NB4 (cell line): ENCODE measurements around the gene CXCL1.

Experiments
- DNase-seq: peaks from one replicate; pipeline ENCODE4 v3.0.0; 2010; ENCODE audit warnings: low read depth
- H3K4me3 ChIP-seq: one replicate; pipeline ENCODE4 v1.5.1; 2011; ENCODE audit warnings: mild to moderate bottlenecking, low read depth, low read length, moderate library complexity
- CTCF ChIP-seq: IDR thresholded peaks from one replicate; pipeline ENCODE4 v1.5.1; 2012; ENCODE audit warnings: low read depth, low read length
- MYC ChIP-seq: IDR thresholded peaks from 2 replicates; pipeline ENCODE4 v1.6.1; 2011; ENCODE audit warnings: low read depth, low read length
- POLR2A ChIP-seq: IDR thresholded peaks from 2 replicates; pipeline ENCODE4 v1.6.1; 2011; ENCODE audit warnings: mild to moderate bottlenecking; ENCODE audit not compliant: insufficient read length; ENCODE audit errors: extremely low read depth
- TF ChIP-seq, protein P1 (sequence below): IDR thresholded peaks from 2 replicates; pipeline ENCODE4 v1.6.1; 2011; ENCODE audit warnings: low read depth, low read length

Gene CXCL1

GRCh38 chr4:73908965-73909364 is 39.8 kb downstream of the CXCL1 start:
- TF ChIP-seq POLR2A (no peak), CTCF (no peak), MYC (no peak)
- TF ChIP-seq, protein P1, sequence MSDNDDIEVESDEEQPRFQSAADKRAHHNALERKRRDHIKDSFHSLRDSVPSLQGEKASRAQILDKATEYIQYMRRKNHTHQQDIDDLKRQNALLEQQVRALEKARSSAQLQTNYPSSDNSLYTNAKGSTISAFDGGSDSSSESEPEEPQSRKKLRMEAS = no peak
- no peak overlapping the region for H3K4me3 ChIP-seq
- no peak for DNase-seq

GRCh38 chr4:73911746-73912145 is 42.6 kb downstream of the CXCL1 start:
- H3K4me3 ChIP-seq = no peak overlapping the region
- TF ChIP-seq POLR2A = no peak
- TF ChIP-seq, protein P1 = no peak
- no peak for TF ChIP-seq MYC
- DNase-seq = no peak

- no peak for TF ChIP-seq CTCF
- TF ChIP-seq, protein P1 = no peak
- TF ChIP-seq POLR2A = no peak
- TF ChIP-seq MYC = no peak
- H3K4me3 ChIP-seq = no peak overlapping the region
- DNase-seq = no peak
These were observed 43.0 kb downstream of the CXCL1 start for GRCh38 chr4:73912191-73912590.

DNA sequence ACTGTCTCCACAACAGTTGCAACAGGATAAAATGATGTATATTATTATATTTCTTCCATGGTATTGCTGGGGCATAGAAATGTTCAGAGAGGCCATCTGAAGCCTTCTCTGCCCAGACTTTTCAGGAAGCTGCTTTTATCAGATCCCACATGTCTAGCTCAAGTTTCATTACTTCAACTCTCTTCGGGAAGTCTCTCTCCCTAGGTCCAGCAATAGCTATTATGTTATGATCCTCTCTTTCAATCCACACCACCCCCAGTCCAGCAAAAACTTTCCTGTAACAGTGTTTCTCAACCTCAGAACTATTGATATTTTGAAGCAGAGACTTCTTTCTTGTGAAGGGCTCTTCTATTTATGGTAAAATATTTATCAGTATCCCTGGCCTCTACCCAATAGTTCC is 44.9 kb downstream of the CXCL1 start:
- DNase-seq = no peak
- no peak for TF ChIP-seq POLR2A
- H3K4me3 ChIP-seq = no peak overlapping the region

DNA sequence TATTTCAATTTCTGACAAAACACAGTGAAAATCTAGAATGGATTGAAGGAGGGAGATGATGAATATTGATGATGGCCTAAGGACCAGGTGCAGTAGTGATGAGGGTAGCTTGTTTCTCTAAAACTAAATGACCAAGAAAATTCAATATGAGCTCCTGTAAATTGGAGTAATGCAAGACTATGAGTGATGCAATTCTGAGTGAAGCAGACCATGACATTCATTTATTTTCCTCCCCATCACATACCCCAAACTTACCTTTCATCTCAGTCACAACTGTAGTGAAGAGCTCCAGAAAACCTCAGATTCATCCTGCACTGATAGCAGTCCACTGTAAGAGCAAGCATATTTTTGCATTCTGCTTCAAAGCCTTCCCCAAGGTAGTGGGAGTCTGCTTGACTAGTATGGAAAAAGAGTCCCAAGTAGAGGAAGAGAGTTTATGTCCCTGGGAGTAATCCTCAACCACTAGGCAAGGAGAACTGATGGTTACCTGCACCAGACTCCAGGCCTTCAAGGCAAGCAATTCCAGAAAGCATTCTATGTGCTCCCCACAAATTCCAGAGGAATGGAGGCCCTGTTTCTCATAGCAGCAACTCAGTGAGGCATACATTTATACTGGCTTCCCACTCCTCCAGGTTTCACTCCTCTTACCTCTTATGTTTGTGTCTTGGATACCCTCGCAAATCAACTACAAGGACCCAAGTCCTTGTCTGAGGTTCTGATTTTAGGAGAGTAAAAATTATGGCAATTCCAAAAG is 47.2 kb downstream of the CXCL1 start:
- no peak overlapping the region for H3K4me3 ChIP-seq
- DNase-seq = no peak
- TF ChIP-seq MYC (no peak), CTCF (no peak), POLR2A (no peak)
- TF ChIP-seq, protein P1 = no peak

DNA sequence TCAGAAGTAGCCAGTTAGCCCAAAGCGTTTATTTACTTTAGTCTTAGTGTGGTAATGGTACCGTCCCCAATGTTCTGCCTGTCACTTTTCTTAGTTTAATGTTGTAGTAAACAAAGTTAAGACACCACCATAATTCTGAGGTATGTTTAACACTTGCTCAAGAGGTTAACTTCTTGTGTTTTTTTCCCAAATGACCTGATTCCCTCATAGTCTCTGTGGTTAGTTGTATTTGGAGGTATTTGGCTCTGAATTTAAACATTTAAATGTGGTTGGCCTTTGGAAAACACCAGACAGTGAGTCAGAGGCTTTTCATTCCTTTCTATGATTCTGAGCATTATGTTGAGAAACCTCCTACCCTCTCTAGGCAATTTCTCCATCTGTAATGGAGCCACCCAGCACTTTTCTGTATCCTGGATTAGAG is 47.9 kb downstream of the CXCL1 start:
- TF ChIP-seq POLR2A (no peak), CTCF (no peak), MYC (no peak)
- TF ChIP-seq, protein P1 = no peak
- DNase-seq = peak; percentile 18

GRCh38 chr4:73918058-73918457 is 48.9 kb downstream of the CXCL1 start:
- H3K4me3 ChIP-seq = no peak overlapping the region
- DNase-seq = no peak

More for the DNA sequence above, 47.9 kb downstream of the CXCL1 start:
- H3K4me3 ChIP-seq = no peak overlapping the region

More at GRCh38 chr4:73918058-73918457, 48.9 kb downstream of the CXCL1 start:
- TF ChIP-seq POLR2A (no peak), CTCF (no peak), MYC (no peak)
- TF ChIP-seq, protein P1 = no peak
